HG03565 (cell line): ENCODE measurements around the gene TRAM2.

Source experiments
- ATAC-seq: cut with Tn5 transposase; IDR thresholded peaks from one replicate; pipeline ENCODE4 v1.9.1; 2021; ENCODE audit warnings: mild to moderate bottlenecking, moderate library complexity; ENCODE audit not compliant: unreplicated experiment

The TRAM2 gene

DNA sequence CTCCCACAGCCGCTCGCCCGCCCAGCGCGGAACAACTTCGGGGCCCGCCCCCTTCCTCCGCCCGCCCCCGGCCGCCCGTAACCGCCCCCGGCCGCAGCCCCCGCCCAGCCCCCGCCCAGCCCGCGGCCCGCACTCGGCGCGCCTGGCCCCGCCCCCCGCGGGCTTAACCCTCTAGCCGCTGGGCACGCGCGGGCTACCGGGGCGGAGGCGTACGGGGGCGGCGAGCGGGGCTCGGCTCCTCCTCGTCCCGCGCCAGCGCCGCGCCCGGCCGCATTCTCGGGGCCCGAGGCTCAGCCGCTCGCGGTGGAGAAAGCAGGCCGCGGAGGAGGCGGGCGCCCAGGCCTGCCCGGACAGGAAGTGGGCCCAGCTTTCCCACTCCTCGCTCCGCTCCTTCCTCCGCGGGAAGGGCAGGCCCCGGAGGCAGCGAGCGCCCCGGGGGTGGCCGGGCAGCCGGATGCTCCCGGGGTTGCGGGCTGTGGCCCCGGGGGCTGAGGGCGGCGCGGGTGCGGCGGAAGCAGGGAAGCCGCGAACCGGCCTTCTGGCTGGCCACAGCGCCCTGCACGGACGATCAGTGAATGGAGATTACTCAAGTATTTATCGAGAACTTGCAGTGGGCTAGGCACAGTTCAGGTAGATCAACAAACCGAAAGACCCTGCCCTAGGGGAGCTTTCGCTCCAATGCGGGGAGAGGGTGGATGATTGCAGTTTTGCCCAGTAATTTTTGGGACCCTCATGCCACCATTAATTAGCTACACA lies at the start of gene TRAM2:
TSS of gene TRAM2 (minus strand) at position 39 of the 756 bp plus-strand sequence. CDS start 145 bp downstream, outside the sequence.
- peak; percentile 43 for ATAC-seq

GRCh38 chr6:52622810-52623209 lies 46.0 kb upstream of the TRAM2 start:
- no peak for ATAC-seq

- no peak for ATAC-seq
Measured at GRCh38 chr6:52621631-52622030, 44.8 kb upstream of the TRAM2 start.

DNA sequence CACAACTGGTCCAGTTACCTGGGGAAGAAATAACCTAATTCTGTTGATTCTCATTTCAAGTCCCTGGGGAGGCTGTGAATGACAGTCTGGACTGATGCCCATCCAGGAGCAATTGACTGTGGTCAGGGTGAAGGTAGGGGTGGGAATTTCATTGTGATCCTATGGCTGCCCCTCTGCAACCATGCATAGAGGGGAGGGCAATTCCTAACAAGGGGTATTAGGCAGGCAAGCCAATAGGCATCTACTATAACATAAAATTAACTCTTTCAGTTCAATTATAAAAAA lies 44.0 kb upstream of the TRAM2 start:
- no peak for ATAC-seq

- no peak for ATAC-seq
Measured at GRCh38 chr6:52620055-52620905, 43.4 kb upstream of the TRAM2 start.

DNA sequence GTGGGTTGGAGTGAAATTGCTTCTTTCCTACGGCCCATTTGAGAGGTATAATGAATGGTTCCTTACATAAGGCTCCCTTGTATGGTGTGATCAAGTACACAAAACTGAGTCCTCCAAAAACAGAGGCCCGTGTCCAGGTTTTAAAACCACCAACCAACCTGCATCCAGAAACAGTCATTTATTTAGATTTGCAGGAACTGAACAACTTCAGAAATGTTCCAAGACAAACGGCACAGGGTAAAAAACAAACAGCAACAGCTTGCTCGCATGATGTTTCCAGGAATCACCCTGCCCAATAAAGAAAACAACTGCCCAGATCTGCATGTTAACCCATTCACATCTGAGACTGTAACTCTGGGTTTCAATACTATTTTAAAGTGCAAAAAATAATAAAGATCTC lies 40.2 kb upstream of the TRAM2 start:
- no peak for ATAC-seq

DNA sequence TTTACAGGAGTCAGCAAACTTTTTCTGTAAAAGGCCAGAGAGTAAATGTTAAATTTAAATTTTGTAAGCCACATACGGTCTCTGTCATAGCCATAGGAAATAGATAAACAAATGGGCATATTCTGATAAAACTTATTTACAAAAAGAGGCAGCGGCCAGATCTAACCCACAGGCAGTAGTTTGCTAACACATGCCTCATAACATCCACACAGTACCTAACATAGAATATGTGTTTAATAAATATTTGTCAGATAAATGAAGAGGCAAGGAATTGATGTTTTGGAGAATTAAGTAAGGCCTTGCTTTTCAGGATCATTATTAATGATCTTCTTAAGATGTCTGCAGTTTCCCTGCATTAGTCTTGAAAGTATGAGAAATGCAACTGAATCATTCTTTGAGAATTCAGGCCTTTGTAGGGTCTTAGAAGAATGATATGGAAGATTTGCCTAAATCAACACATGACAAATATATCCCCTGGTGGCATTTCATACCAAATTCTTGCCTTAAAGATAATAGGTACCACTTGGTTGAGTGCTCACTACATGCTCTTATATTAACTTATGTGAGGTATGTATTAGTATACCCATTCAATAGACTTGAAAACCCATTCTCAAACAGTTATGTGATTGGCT lies 39.3 kb upstream of the TRAM2 start:
- ATAC-seq: no peak

DNA sequence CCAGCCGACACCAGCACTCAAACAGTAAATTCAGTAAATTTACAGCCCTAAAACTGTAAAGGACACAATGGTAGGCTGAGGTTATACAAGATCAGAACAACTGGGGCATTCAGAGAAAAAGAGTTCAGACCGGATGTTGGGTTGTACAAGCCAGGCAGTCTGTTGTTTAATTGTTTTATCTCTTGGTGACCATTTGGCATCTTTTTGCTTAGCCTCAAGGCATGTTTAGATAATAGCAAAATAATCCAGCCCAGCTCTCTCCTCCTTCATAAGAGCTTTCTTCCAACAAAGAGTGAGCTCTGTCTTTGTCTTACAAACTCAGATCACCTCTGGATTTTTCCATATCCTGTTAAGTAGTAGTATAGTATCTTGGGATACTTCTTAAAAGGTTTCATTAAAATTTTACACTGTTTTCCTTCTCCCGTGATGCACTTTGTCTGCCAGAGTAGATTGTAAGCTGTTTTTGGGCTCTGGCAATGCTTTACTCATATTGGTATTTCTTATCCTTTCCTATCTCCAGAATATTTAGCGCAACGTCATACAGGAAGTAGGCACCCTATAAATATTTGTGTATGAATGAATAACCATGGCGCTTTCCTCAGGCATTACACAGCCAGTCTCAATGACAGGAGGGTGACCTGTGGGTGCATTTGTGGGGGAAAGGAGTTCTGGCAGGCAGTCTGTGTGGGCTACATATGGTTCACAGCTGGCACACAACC lies 35.6 kb upstream of the TRAM2 start:
- ATAC-seq: no peak

DNA sequence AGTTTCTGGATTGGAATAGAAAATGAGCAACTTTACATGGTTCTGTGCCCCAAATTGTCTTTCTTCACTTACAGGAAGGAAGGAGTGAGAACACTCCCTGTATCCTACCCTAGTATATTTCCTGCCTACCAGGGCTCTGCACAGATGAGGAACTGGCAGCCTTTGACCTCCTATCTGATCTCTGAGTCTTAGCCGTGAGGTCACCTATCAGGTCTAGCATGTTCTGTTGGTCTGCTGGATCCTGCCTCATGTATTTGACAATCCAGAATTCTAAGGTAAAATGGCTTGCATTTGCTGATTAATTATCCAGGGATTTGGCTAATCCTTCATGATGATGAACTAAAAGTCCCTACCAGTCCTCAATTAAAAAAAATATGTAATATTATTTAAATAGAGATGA lies 35.0 kb upstream of the TRAM2 start:
- ATAC-seq: no peak

DNA sequence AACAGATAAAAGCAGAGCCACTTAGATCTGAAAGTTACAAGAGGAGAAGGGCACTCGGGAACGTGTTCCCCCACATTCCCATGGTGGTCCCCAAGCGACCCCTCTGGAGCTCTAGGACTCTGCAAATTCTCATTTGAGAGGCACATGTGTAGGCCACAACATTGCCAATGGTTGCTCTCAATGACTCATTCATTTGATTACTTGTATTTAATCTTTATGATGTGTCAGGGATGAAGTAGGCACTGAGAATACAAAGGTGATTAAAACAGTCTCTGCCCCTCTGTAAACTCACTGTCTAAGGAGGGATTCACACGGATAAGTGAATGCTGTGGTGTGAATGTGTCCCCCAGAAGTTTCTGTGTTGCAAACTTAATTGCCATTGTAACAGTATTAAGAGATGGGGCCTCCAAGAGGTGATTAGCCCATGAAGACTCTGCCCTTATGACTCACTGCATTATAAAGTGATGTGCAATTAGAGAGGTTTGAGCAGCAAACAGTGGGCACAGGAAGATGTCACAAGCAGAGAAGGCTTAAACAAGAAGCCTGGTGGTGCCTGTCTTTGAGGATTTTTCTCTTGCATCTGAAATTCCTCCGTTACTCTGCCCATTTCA lies 34.0 kb upstream of the TRAM2 start:
- ATAC-seq: no peak

- no peak for ATAC-seq
Measured at GRCh38 chr6:52610011-52610410, 33.2 kb upstream of the TRAM2 start.

- no peak for ATAC-seq
Measured at GRCh38 chr6:52605610-52606185, 28.8 kb upstream of the TRAM2 start.

GRCh38 chr6:52603000-52603795 lies 26.3 kb upstream of the TRAM2 start:
- no peak for ATAC-seq

DNA sequence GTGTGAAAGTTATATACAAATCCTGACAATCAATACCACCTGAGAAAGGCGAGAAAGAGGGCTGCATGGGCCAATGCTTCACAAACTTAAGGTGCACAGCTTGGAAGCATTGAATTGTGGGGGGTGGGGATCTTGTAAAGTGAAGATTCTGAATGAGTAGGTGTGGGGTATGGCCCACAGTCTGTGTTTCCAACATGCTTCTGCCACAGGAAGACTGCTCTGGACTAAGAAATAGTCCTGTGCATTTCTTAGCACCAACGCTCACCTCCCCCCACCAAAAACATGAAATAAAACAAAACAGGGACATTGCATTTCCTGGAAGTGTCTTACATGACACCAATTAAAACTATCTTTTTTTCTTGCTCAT lies 21.9 kb upstream of the TRAM2 start:
- ATAC-seq: no peak

GRCh38 chr6:52598123-52598823 lies 21.4 kb upstream of the TRAM2 start:
- no peak for ATAC-seq

DNA sequence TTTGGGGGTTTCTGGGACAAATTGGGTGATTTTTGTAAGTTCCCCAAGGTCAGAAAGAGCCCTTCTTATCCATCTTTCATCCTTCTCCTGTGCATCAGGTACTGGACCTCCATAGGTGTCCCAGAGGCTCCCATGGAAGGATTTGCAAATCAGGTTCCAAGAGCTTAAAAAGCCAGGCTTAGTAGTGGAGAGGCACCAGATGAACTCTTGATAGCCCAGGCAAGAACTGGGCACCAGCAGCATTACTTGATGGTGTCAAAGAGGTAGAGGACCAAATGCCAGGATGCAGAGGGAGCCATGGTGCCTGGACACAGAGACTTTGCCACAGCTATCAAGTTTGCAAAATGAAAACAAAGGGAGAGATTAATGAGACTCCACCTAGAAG lies 20.9 kb upstream of the TRAM2 start:
- ATAC-seq: no peak

DNA sequence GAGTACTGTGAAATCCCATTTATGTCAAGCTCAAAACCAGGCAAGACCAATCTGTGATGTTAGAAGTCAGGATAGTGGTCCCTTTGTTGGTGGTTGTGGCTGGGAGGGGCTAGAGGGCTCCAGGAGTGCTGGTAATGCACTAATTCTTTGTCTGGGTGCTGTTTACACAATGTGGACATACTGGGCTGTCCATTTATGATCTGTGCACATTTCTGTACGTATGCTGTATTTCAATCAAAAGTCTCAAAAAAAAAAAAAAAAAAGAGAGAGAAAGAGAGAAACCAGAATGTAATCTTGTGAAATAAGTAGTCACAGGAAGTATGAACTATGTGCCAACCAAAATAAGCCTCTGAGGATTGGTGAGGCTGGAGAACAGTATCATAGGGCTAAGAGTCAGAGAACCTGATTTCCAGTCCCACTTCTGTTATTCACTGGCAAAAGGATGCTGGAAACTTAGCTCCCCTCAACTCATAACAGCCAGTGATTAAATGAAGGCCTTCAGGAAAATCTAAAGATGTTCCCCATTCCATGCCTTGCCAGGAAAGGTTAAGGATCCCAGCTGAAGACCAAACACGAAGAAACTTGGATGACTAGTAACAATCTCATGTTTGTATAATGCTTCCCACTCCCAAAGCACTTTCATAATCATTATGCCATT lies 19.6 kb upstream of the TRAM2 start:
- ATAC-seq: no peak

DNA sequence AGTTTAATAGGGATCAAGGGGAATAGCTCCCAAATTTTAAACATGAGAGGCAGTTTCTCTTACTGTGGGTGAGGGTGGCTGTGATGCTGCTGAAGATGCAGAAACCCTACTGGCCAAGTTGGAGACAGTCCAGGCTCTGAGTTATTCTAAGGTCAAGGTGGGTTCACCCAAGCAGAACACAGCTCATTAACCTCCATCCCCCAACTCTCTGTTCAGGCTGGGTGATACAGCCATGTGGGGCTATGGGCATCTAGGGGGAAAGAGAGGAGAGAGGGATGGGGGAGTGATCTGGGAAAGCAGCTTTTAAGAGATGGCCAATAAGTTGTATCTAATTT lies 18.9 kb upstream of the TRAM2 start:
- ATAC-seq: peak; percentile 54
